Adrenal gland (tissue), 12 donors: Measurements from ENCODE around the gene ITGA2. TPM values are rescaled to one million over a fixed set of nuclear protein-coding genes. Genes with fewer than 3 reads are reported as not detected.

Experiments used
- DNase-seq, 7 donors: peaks; one replicate each; pipeline ENCODE4 v3.0.0-alpha.2; 2019 to 2020
- H3K27ac ChIP-seq, 5 donors: fragments of 200-600 bp; sonication (generic) in 4 of 5; 1 replicate in 3 of 5; 2 replicates in 2 of 5; pipeline versions ENCODE4 v1.5.1 to v1.8.0; 2016 to 2020; ENCODE audit warnings: mild to moderate bottlenecking in 1 of 5
- H3K27me3 ChIP-seq: fragments of 200-600 bp; 2 replicates; pipeline ENCODE4 v1.8.0; 2021
- H3K36me3 ChIP-seq, 2 donors: fragments of 200-600 bp; replicated peaks in 1 of 2; 1 replicate in 1 of 2; 2 replicates in 1 of 2; pipeline versions ENCODE4 v1.5.1 to v1.8.0; 2018 to 2022
- H3K4me1 ChIP-seq, 2 donors: fragments of 200-600 bp; replicated peaks in 1 of 2; 1 replicate in 1 of 2; 2 replicates in 1 of 2; pipeline versions ENCODE4 v1.5.1 to v1.8.0; 2018 to 2021
- H3K4me3 ChIP-seq, 4 donors: fragments of 200-600 bp; sonication (generic) in 3 of 4; one replicate each; pipeline ENCODE4 v1.5.1; 2016 to 2018
- H3K9me3 ChIP-seq, 3 donors: fragments of 200-600 bp; sonication (generic) in 1 of 3; replicated peaks in 1 of 3; 1 replicate in 2 of 3; 2 replicates in 1 of 3; pipeline versions ENCODE4 v1.5.1 to v1.8.0; 2016 to 2021
- CTCF ChIP-seq, 6 experiments: fragments of 450-650 bp in 4 of 6; fragments of 200-600 bp in 2 of 6; sonication (generic) in 1 of 6; IDR thresholded peaks; 1 replicate in 5 of 6; 2 replicates in 1 of 6; pipeline versions ENCODE4 v1.5.1 to v1.8.0; 2016 to 2021; ENCODE audit warnings: antibody characterized with exemption in 6 of 6, mild to moderate bottlenecking in 2 of 6, moderate library complexity in 1 of 6
- POLR2A ChIP-seq, 2 donors: fragments of 450-650 bp; IDR thresholded peaks; one replicate each; pipeline ENCODE4 v1.6.1; 2017; ENCODE audit warnings: antibody characterized with exemption in 2 of 2, mild to moderate bottlenecking in 2 of 2, moderate library complexity in 1 of 2
- WGBS, 4 donors: extraction: QIAGEN DNeasy Blood & Tissue Kit in 2 of 4; methylation state at CpG; one replicate each; pipeline versions ENCODE4 v1.1.5 to v1.1.7; 2013 to 2017; 5-methylcytosine and 5-hydroxymethylcytosine counted together
- intact Hi-C, 2 donors: fragments of 100-400 bp; cut with DNase I; formaldehyde crosslinking; loops; one replicate each; pipeline versions ENCODE4 v1.14.1 to v1.15.0; 2022 to 2023
- polyA plus RNA-seq, 3 donors: library from polyadenylated mRNA; stranded (reverse); fragments of 200-250 nt in 2 of 3; fragments of 350-450 nt in 1 of 3; fragmentation: Illumina TruSeq in 1 of 3; extraction: RNeasy Lipid Tissue Mini Kit (QIAGEN cat#74804) in 1 of 3; gene quantifications; one replicate each; pipeline ENCODE4 v1.2.3, GENCODE V29; 2013 to 2014
- total RNA-seq, 9 donors: library from RNA; depleted of rRNA in 4 of 9; stranded (reverse); fragments of >200 nt in 4 of 9; fragments of 120-200 nt in 1 of 9; fragmentation: NEBNext Ultra II Directional in 1 of 9; extraction: Animal tissue kit (Norgen Biotek cat#: 25700) in 1 of 9; gene quantifications; one replicate each; pipeline versions ENCODE4 v1.1.0 to v1.2.4, GENCODE V29; 2013 to 2023
- donor health status: healthy with polysubstance abuse.
- donor health status: Bipolar disorder and iron deficiency.
- donor health status: DM: yes; HTN: yes; CAD: no.
- donor health status: DM: no; HTN: no; CAD: no.
- donor health status: DM: no; HTN: no; CAD: no.
- donor health status: DM: yes; HTN: yes; CAD: no.

The ITGA2 gene
- total and polyA plus RNA-seq, 12 donors, result 1.8 to 127 (median 20.8) TPM

- Histone ChIP-seq H3K27me3 (no peaks in the 10 kb centered on the region), H3K27ac (no peak overlapping the region), H3K36me3 (no peaks in the 10 kb centered on the region), H3K4me1 (peaks cover 0 to 12% of the 10 kb centered on the region in 2 donors), H3K4me3 (no peak overlapping the region), H3K9me3 (no peaks in the 10 kb centered on the region)
- 94 to 100% (median 98%) methylated on average over 1 of the region's 1 CpG for WGBS, 4 donors
- no peak for DNase-seq
- TF ChIP-seq POLR2A (IDR thresholded peaks at IDR 0.05) (no peak), CTCF (IDR thresholded peaks at IDR 0.05) (no peak)
- intact Hi-C loops, result no loop called here
Measured at GRCh38 chr5:52994266-52994665, 5.1 kb downstream of the ITGA2 start.

GRCh38 chr5:52995095-52995494 is 5.9 kb downstream of the ITGA2 start:
- no peak for TF ChIP-seq CTCF (IDR thresholded peaks at IDR 0.05)
- TF ChIP-seq POLR2A (IDR thresholded peaks at IDR 0.05), result no peak
- intact Hi-C loops, result no loop called here
- WGBS, 4 donors, result 81 to 100% (median 88%) methylated on average over 1 of the region's 1 CpG

GRCh38 chr5:52995914-52996313 is 6.8 kb downstream of the ITGA2 start:
- H3K9me3 ChIP-seq, result no peaks in the 10 kb centered on the region
- H3K4me3 ChIP-seq, result no peak overlapping the region
- DNase-seq, result no peak
- no peaks in the 10 kb centered on the region for H3K27me3 ChIP-seq
- H3K27ac ChIP-seq, result no peak overlapping the region
- TF ChIP-seq CTCF (IDR thresholded peaks at IDR 0.05), result no peak
- TF ChIP-seq POLR2A (IDR thresholded peaks at IDR 0.05), result no peak
- no peaks in the 10 kb centered on the region for H3K36me3 ChIP-seq
- intact Hi-C loops, result no loop called here
- H3K4me1 ChIP-seq, result peaks cover 0 to 8% of the 10 kb centered on the region in 2 donors
- 91 to 98% (median 94%) methylated on average over 1 of the region's 1 CpG for WGBS, 4 donors

More at GRCh38 chr5:52995095-52995494, 5.9 kb downstream of the ITGA2 start:
- no peak overlapping the region for H3K4me3 ChIP-seq
- H3K4me1 ChIP-seq, result peaks cover 0 to 9% of the 10 kb centered on the region in 2 donors
- H3K9me3 ChIP-seq, result no peaks in the 10 kb centered on the region
- no peak for DNase-seq
- H3K27ac ChIP-seq, result peak overlapping the region in 1 of 5 donors; percentile 8
- no peaks in the 10 kb centered on the region for H3K27me3 ChIP-seq
- H3K36me3 ChIP-seq, result no peaks in the 10 kb centered on the region

GRCh38 chr5:52996979-52997378 is 7.8 kb downstream of the ITGA2 start:
- Histone ChIP-seq H3K4me1 (peaks cover 0 to 13% of the 10 kb centered on the region in 2 donors), H3K27me3 (no peaks in the 10 kb centered on the region), H3K4me3 (no peak overlapping the region), H3K27ac (no peak overlapping the region), H3K9me3 (no peaks in the 10 kb centered on the region), H3K36me3 (no peaks in the 10 kb centered on the region)
- TF ChIP-seq POLR2A (IDR thresholded peaks at IDR 0.05) (no peak), CTCF (IDR thresholded peaks at IDR 0.05) (no peak)
- DNase-seq, result no peak
- intact Hi-C loops, result no loop called here
- 65 to 84% (median 68%) methylated on average over 1 of the region's 1 CpG for WGBS, 4 donors
